GM06990 (cell line): ENCODE measurements around the gene CRISPLD2.

Experiments used
- DNase-seq: peaks from one replicate; pipeline ENCODE4 v3.0.0-alpha.2; 2011; ENCODE audit not compliant: insufficient read length; ENCODE audit errors: extremely low read depth
- H3K27me3 ChIP-seq: replicated peaks from 2 replicates; pipeline ENCODE4 v1.6.0; 2011; ENCODE audit warnings: low read length; ENCODE audit not compliant: control insufficient read depth, insufficient read depth
- H3K36me3 ChIP-seq: 2 replicates; pipeline ENCODE4 v1.5.1; 2011; ENCODE audit warnings: low read length; ENCODE audit not compliant: control insufficient read depth, insufficient read depth
- H3K4me3 ChIP-seq: replicated peaks from 2 replicates; pipeline ENCODE4 v1.5.1; 2011; ENCODE audit warnings: low read depth, mild to moderate bottlenecking, control low read depth, low read length
- CTCF ChIP-seq: IDR thresholded peaks from 2 replicates; pipeline ENCODE4 v1.5.1; 2011; ENCODE audit warnings: low read length, control low read depth, mild to moderate bottlenecking, inconsistent platforms; ENCODE audit not compliant: insufficient read depth, poor library complexity, severe bottlenecking

The CRISPLD2 gene

GRCh38 chr16:84845496-84846002 lies 25.8 kb downstream of the CRISPLD2 start:
- TF ChIP-seq CTCF: no peak
- Histone ChIP-seq H3K36me3 (no peaks in the 10 kb centered on the region), H3K27me3 (peaks cover 1% of the 10 kb centered on the region), H3K4me3 (no peak overlapping the region)
- no peak for DNase-seq

GRCh38 chr16:84847564-84848355 lies 28.0 kb downstream of the CRISPLD2 start:
- no peak overlapping the region for H3K4me3 ChIP-seq
- H3K27me3 ChIP-seq: peaks cover 1% of the 10 kb centered on the region
- no peak for TF ChIP-seq CTCF
- H3K36me3 ChIP-seq: no peaks in the 10 kb centered on the region
- no peak for DNase-seq

- Histone ChIP-seq H3K4me3 (no peak overlapping the region), H3K27me3 (peaks cover 1% of the 10 kb centered on the region), H3K36me3 (no peaks in the 10 kb centered on the region)
- no peak for TF ChIP-seq CTCF
- DNase-seq: no peak
Measured at GRCh38 chr16:84848986-84849634, 29.3 kb downstream of the CRISPLD2 start.

- peaks cover 1% of the 10 kb centered on the region for H3K27me3 ChIP-seq
- no peak for DNase-seq
- no peaks in the 10 kb centered on the region for H3K36me3 ChIP-seq
- no peak overlapping the region for H3K4me3 ChIP-seq
- no peak for TF ChIP-seq CTCF
Measured at GRCh38 chr16:84849751-84850150, 30.0 kb downstream of the CRISPLD2 start.

- Histone ChIP-seq H3K4me3 (no peak overlapping the region), H3K36me3 (no peaks in the 10 kb centered on the region), H3K27me3 (peaks cover 1% of the 10 kb centered on the region)
- TF ChIP-seq CTCF: no peak
- DNase-seq: no peak
Measured at GRCh38 chr16:84850714-84851113, 30.9 kb downstream of the CRISPLD2 start.
